Liver (tissue), 3 donors: ENCODE results near the gene NYAP2.

Experiments
- ATF3 ChIP-seq: IDR thresholded peaks from 2 replicates; pipeline ENCODE4 v1.6.1; 2016; ENCODE audit warnings: antibody characterized with exemption
- CTCF ChIP-seq: fragments of 150-350 bp; IDR thresholded peaks from 2 replicates; pipeline ENCODE4 v1.5.1; 2017; ENCODE audit warnings: improper control_type of control experiment, low read depth, low read length; ENCODE audit not compliant: missing input control
- JUND ChIP-seq, 2 donors: IDR thresholded peaks; 2 replicates each; pipeline ENCODE4 v1.6.1; 2016; ENCODE audit warnings: antibody characterized with exemption in 2 of 2
- RAD21 ChIP-seq, 2 donors: IDR thresholded peaks; 2 replicates each; pipeline ENCODE4 v1.6.1; 2016; ENCODE audit warnings: antibody characterized with exemption in 2 of 2, mild to moderate bottlenecking in 2 of 2
- SP1 ChIP-seq: IDR thresholded peaks from 2 replicates; pipeline ENCODE4 v1.6.1; 2018; ENCODE audit warnings: antibody characterized with exemption, mild to moderate bottlenecking
- donor health status: healthy.
- donor health status: healthy.

- TF ChIP-seq CTCF: no peak
- TF ChIP-seq JUND (IDR thresholded peaks at IDR 0.05): no peak
- no peak for TF ChIP-seq ATF3
- no peak for TF ChIP-seq RAD21 (IDR thresholded peaks at IDR 0.05)
- no peak for TF ChIP-seq SP1
These were observed 97.1 kb downstream of the NYAP2 start for GRCh38 chr2:225496568-225496967.
